Activated T-helper 1 cell treated with anti-CD3 and anti-CD28 coated beads, Interleukin-12 subunit alpha, Interleukin-12 subunit beta, Interleukin-2, Interleukin-4 antibody, amounts not matched to agents 30 ng/mL and 10 ng/mL and 1 ng/mL, durations not matched to agents 14 hours and 24 hours and 36 hours (primary cell): ENCODE data around the gene ZER1. TPM values are rescaled to one million over a fixed set of nuclear protein-coding genes. Genes with fewer than 3 reads are reported as not detected.
"Not testable (repeated sequence)": the region's sequence is repeated elsewhere in the genome, so short reads cannot be mapped to it uniquely, and the experiment has no call there.

Source experiments
- DNase-seq: peaks from one replicate; pipeline ENCODE4 v3.0.0; 2021; ENCODE audit warnings: low spot score
- H3K27ac Mint-ChIP-seq: one replicate; pipeline ENCODE4 v1.8.0; 2021; ENCODE audit warnings: mild to moderate bottlenecking, mixed read lengths
- H3K27me3 Mint-ChIP-seq: one replicate; pipeline ENCODE4 v1.8.0; 2022; ENCODE audit warnings: mild to moderate bottlenecking, moderate library complexity, mixed read lengths; ENCODE audit not compliant: insufficient read depth
- H3K36me3 Mint-ChIP-seq: one replicate; pipeline ENCODE4 v1.8.0; 2021; ENCODE audit warnings: low read depth, mixed read lengths
- H3K4me1 Mint-ChIP-seq: one replicate; pipeline ENCODE4 v1.8.0; 2021; ENCODE audit warnings: low read depth, mixed read lengths
- H3K4me3 Mint-ChIP-seq: one replicate; pipeline ENCODE4 v1.8.0; 2021; ENCODE audit warnings: mild to moderate bottlenecking, moderate library complexity, mixed read lengths
- H3K9me3 Mint-ChIP-seq: one replicate; pipeline ENCODE4 v1.8.0; 2021; ENCODE audit warnings: mixed read lengths
- intact Hi-C: fragments of 100-400 bp; cut with micrococcal nuclease; formaldehyde crosslinking; loops from one replicate; pipeline ENCODE4 v1.15.1; 2024
- total RNA-seq: library from RNA; stranded (reverse); gene quantifications from 2 replicates; pipeline ENCODE4 v1.2.3, GENCODE V29; 2022

ZER1 gene
- total RNA-seq, 1 donor from 2014 or later, result 21.5 TPM

DNA sequence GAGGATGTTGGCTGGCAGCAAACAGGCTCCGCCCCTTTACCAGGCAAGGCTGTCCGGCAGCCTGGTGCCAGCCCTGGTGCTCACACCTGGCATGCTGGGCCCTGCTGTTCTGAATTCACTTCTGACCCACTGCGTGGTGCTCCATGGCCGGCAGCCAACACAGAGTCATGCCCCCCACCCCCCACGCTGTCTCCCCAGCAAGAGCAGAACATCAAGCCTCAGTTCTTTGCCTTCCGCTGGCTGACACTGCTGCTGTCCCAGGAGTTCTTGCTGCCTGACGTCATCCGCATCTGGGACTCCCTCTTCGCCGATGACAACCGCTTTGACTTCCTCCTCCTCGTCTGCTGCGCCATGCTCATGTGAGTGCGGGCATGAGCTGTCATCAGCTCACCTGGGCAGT lies 33.9 kb upstream of the ZER1 start:
- Mint-ChIP-seq H3K27me3 (no peaks in the 10 kb centered on the region), H3K9me3 (no peaks in the 10 kb centered on the region), H3K4me1 (no peaks in the 10 kb centered on the region), H3K4me3 (no peak overlapping the region), H3K36me3 (peaks cover 15% of the 10 kb centered on the region), H3K27ac (no peak overlapping the region)
- intact Hi-C loops, result no loop called here
- no peak for DNase-seq

DNA sequence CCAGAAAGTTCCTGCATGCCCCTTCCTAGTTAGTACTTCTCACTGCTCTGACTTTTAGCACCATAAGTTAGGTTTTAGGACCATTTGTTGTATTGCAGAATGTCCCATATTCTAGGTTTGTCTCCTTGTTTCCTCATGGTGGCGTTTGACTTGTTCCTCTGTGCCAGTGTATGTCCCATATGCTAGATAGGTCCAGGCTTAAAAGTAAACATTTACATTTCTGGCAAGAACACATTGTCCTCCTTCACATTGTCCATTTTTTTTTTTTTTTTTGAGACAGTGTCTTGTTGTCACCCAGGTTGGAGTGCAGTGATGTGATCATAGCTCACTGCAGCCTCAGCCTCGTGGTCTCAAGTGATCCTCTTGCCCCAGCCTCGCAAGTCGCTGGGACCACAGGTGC lies 30.8 kb upstream of the ZER1 start:
- H3K27ac Mint-ChIP-seq, result no peak overlapping the region
- peaks cover 20% of the 10 kb centered on the region for H3K36me3 Mint-ChIP-seq
- H3K9me3 Mint-ChIP-seq, result no peaks in the 10 kb centered on the region
- no peak for DNase-seq
- intact Hi-C loops, result no loop called here
- H3K27me3 Mint-ChIP-seq, result no peaks in the 10 kb centered on the region
- no peaks in the 10 kb centered on the region for H3K4me1 Mint-ChIP-seq
- H3K4me3 Mint-ChIP-seq, result no peak overlapping the region

DNA sequence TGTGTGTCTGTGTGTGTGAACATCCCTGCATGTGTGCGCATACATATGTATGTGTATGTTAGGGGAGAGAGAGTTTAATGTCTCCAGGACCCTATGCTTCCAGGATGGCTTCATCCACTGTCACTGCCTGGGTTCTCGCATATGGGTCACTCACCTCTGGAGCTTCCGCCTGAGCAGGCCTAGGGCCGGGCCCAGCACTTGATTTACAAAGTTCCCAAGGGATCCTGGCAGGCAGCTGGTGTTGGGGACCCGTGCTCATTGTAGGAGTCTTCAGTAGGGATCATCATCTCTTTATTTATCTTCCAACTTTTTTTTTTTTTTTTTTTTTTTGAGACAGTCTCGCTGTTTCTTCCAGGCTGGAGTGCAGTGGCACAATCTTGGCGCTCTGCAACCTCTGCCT lies 28.3 kb upstream of the ZER1 start:
- Mint-ChIP-seq H3K27me3 (no peaks in the 10 kb centered on the region), H3K4me1 (no peaks in the 10 kb centered on the region), H3K27ac (no peak overlapping the region), H3K9me3 (no peaks in the 10 kb centered on the region), H3K36me3 (peaks cover 21% of the 10 kb centered on the region), H3K4me3 (no peak overlapping the region)
- DNase-seq, result no peak
- intact Hi-C loops, result no loop called here

- Mint-ChIP-seq H3K9me3 (no peaks in the 10 kb centered on the region), H3K4me3 (no peak overlapping the region), H3K27ac (no peak overlapping the region), H3K36me3 (peaks cover 19% of the 10 kb centered on the region), H3K27me3 (no peaks in the 10 kb centered on the region), H3K4me1 (no peaks in the 10 kb centered on the region)
- DNase-seq, result no peak
- intact Hi-C loops, result no loop called here
Observed at GRCh38 chr9:128798896-128799295, 27.2 kb upstream of the ZER1 start.

GRCh38 chr9:128794961-128795360 lies 23.2 kb upstream of the ZER1 start:
- H3K9me3 Mint-ChIP-seq, H3K27me3 Mint-ChIP-seq, H3K4me3 Mint-ChIP-seq, DNase-seq, H3K4me1 Mint-ChIP-seq, intact Hi-C loops, H3K27ac Mint-ChIP-seq: not testable (repeated sequence)
- H3K36me3 Mint-ChIP-seq, result peaks cover 22% of the 10 kb centered on the region

- H3K27ac Mint-ChIP-seq, result no peak overlapping the region
- intact Hi-C loops, result no loop called here
- peaks cover 21% of the 10 kb centered on the region for H3K36me3 Mint-ChIP-seq
- H3K4me1 Mint-ChIP-seq, result peaks cover 11% of the 10 kb centered on the region
- H3K27me3 Mint-ChIP-seq, result no peaks in the 10 kb centered on the region
- no peaks in the 10 kb centered on the region for H3K9me3 Mint-ChIP-seq
- H3K4me3 Mint-ChIP-seq, result no peak overlapping the region
- DNase-seq, result no peak
Observed at GRCh38 chr9:128792978-128793686, 21.4 kb upstream of the ZER1 start.

DNA sequence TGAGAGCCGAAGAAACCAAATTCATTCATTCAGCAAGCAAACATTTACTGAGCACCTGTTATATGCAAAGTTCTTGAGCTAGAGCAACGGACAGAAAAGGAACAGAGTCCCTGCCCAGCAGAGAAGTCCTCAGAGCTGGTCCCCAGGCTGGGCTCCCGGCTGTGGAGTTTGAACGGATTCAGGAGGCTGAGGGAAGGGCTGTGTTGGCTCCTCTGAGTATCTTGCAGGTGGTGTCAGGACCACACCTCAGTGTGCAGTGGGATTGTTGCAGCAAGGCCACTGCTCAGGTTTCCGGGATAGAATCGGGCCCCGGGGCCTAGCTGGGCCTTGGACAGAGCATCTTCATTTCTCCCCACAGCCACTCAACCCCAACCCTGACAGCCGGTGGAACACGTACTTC lies 20.4 kb upstream of the ZER1 start:
- Mint-ChIP-seq H3K4me1 (peaks cover 17% of the 10 kb centered on the region), H3K27ac (no peak overlapping the region), H3K27me3 (no peaks in the 10 kb centered on the region), H3K4me3 (no peak overlapping the region), H3K36me3 (peaks cover 18% of the 10 kb centered on the region), H3K9me3 (no peaks in the 10 kb centered on the region)
- no peak for DNase-seq
- intact Hi-C loops, result no loop called here

DNA sequence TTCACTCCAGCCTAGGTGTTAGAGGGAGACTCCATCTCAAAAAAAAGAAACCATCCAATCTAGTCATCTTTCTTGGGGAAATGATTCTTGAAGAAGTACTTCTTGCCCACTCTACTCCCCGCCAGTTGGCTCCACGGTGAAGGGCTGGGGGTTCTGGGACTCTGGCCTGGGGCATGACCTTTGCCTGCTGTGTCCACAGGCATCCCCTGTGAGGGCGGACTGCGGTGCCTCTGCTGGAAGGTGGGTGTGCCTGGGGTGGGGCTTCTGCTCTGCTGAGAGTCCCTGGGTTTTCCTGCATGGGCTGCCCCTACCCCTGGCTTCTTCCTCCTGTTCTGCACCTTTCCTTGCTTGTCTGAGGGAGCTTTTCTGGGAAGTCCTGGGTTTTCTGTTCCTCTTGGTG lies 18.8 kb upstream of the ZER1 start:
- Mint-ChIP-seq H3K9me3 (no peaks in the 10 kb centered on the region), H3K36me3 (peaks cover 18% of the 10 kb centered on the region), H3K4me1 (peaks cover 22% of the 10 kb centered on the region), H3K4me3 (no peak overlapping the region), H3K27me3 (no peaks in the 10 kb centered on the region), H3K27ac (peak overlapping the region; percentile 34)
- intact Hi-C loops, result no loop called here
- no peak for DNase-seq

DNA sequence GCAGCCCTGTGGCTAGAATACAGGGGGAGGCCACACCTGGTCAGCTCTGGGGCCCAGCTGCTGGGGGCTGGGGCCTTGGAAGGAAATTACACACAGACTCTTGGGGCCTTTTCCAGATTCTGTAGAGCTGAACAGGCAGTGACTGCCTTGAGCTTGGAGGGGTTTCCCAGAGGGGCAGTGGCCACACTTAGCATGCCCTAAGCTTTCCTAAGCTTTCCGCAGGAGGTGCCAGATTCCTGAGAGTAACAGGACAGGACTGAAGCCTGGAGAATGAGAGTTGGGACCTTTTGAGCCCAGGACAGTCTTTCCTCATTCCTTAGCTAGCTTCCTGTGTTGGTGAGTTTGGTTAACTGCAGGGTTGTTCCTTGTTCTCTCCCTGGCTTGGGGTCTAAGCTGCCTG lies 16.7 kb upstream of the ZER1 start:
- peaks cover 24% of the 10 kb centered on the region for H3K4me1 Mint-ChIP-seq
- intact Hi-C loops, result loop anchor here (5.0 kb wide), 2 partner anchors 86 to 141 kb away; partner anchors contain the start of gene PKN3
- H3K9me3 Mint-ChIP-seq, result no peaks in the 10 kb centered on the region
- H3K27me3 Mint-ChIP-seq, result no peaks in the 10 kb centered on the region
- H3K36me3 Mint-ChIP-seq, result peaks cover 14% of the 10 kb centered on the region
- DNase-seq, result no peak
- peak overlapping the region; percentile 89 for H3K27ac Mint-ChIP-seq
- peak overlapping the region; percentile 97 for H3K4me3 Mint-ChIP-seq

- Mint-ChIP-seq H3K9me3 (no peaks in the 10 kb centered on the region), H3K4me1 (peaks cover 24% of the 10 kb centered on the region), H3K4me3 (peak overlapping the region; percentile 97), H3K27me3 (no peaks in the 10 kb centered on the region), H3K27ac (peak overlapping the region; percentile 89), H3K36me3 (peaks cover 8% of the 10 kb centered on the region)
- no peak for DNase-seq
- intact Hi-C loops, result loop anchor here (1.0 to 5.0 kb wide), 8 partner anchors 16 to 140 kb away; partner anchors contain the start of genes ENDOG, LRRC8A, PKN3 and SPOUT1
Observed at GRCh38 chr9:128787659-128788058, 15.9 kb upstream of the ZER1 start.

DNA sequence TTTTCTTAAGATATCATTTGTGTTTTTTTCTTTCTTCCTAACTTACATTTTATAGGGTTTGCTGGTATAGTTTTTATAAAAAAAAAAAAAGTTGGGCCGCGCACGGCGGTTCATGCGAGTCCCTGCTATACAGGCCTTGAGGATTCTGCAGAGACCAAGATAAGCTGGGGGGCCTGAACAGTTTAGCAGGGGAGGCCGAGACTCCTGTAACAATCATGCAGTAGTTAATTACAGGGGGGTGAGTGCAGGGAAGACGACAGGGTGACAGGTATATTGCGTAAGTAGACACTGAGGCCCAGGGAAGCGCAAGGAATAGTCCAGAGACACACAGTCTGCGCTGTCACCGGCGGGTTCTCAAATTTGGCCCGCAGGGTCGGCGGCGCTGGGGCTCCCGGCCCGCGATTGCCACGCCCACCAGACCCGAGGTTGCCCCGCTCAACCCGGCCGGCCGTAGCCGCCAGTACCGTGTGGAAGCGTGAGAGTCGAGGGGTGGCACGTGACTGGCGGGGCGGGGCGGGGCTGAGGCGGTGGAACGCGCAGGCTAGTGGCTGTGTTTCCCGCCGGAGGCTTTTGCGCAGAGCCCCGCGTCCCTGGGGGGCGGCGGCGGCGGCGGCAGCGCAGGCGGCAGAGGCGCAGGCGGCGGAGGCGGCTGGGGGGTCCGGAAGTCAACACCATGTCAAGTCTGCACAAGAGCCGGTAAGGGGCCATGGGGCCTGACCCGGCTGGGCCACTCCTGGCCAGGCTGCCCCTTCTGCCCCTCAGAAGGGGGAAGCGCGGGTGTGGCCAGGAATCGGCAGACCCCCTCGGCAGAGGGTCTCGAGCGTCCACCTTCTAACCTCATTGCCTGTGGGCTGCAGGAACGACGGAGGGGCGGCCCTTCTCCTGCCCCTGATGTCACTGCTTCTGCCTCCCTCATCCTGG lies 15.2 kb upstream of the ZER1 start, which contains the start of gene TBC1D13:
Gene TBC1D13, plus strand, starts transcription at position 573 of the 921 bp plus-strand sequence. Its CDS starts 101 bp downstream, at position 674.
- H3K9me3 Mint-ChIP-seq, result no peaks in the 10 kb centered on the region
- peak within 1 kb of the TSS; percentile 97 for H3K4me3 Mint-ChIP-seq
- intact Hi-C loops, result loop anchor here (1.0 to 5.0 kb wide), 8 partner anchors 16 to 140 kb away; partner anchors contain the start of genes ENDOG, LRRC8A, PKN3 and SPOUT1
- peaks cover 6% of the 10 kb centered on the region for H3K36me3 Mint-ChIP-seq
- H3K4me1 Mint-ChIP-seq, result peaks cover 22% of the 10 kb centered on the region
- H3K27me3 Mint-ChIP-seq, result no peaks in the 10 kb centered on the region
- DNase-seq, result peak; percentile 84
- H3K27ac Mint-ChIP-seq, result peak within 1 kb of the TSS; percentile 89

DNA sequence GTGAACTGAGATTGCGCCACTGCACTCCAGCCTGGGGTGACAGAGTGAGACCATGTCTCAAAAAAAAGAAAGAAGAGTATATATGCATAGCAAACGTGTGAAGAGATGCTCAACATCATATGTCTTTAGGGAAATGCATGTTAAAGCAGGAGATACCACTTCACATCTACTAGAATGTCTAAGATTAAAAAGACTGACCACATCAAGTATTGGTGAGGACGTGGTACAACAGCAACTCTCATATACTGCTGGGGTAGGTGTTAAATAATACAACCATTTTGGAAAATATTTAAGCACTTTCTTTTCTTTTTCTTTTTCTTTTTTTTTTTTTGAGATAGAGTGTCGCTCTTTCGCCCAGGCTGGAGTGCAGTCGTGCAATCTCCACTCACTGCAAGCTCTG lies 13.7 kb upstream of the ZER1 start:
- no peaks in the 10 kb centered on the region for H3K27me3 Mint-ChIP-seq
- peaks cover 3% of the 10 kb centered on the region for H3K9me3 Mint-ChIP-seq
- peaks cover 5% of the 10 kb centered on the region for H3K36me3 Mint-ChIP-seq
- intact Hi-C loops, result loop anchor here (5.0 kb wide), 2 partner anchors 83 to 138 kb away; partner anchors contain the start of gene PKN3
- H3K4me1 Mint-ChIP-seq, result peaks cover 22% of the 10 kb centered on the region
- no peak for DNase-seq
- peak overlapping the region; percentile 30 for H3K4me3 Mint-ChIP-seq
- H3K27ac Mint-ChIP-seq, result no peak overlapping the region

- Mint-ChIP-seq H3K9me3 (peaks cover 3% of the 10 kb centered on the region), H3K4me1 (peaks cover 13% of the 10 kb centered on the region), H3K36me3 (peaks cover 1% of the 10 kb centered on the region), H3K27me3 (no peaks in the 10 kb centered on the region), H3K27ac (no peak overlapping the region), H3K4me3 (no peak overlapping the region)
- DNase-seq, result no peak
- intact Hi-C loops, result no loop called here
Observed at GRCh38 chr9:128782669-128783068, 10.9 kb upstream of the ZER1 start.
